ENCODE results near the gene PRG3. TPM values are rescaled to one million over a fixed set of nuclear protein-coding genes. Genes with fewer than 3 reads are reported as not detected.
A peak's percentile ranks its signal among the peaks of the same experiment; 100 is the strongest.

Gene PRG3
- total and polyA plus RNA-seq, 2 of the 13 experiments (the other 11 are each of a cell fraction or from before 2014, with no cell fraction given), result not detected

- no peak for TF ChIP-seq TERF1 (CRISPR knock-in tag; IDR thresholded peaks at IDR 0.05)
- TF ChIP-seq ZBTB10 (CRISPR knock-in tag; IDR thresholded peaks at IDR 0.05; ENCODE audit: borderline replicate concordance), result no peak
- TF ChIP-seq ZSCAN25 (CRISPR knock-in tag; IDR thresholded peaks at IDR 0.05), result 0 out of 2 replicates have a peak, but pooled peaks have one; percentile 10
- no peak for TF ChIP-seq SNAPC5 (CRISPR knock-in tag; IDR thresholded peaks at IDR 0.05; ENCODE audit: borderline replicate concordance)
- no peak for TF ChIP-seq ZNF207 (IDR thresholded peaks at IDR 0.05; ENCODE audit: borderline replicate concordance)
- peak in 1 of 2 experiments; percentile 72; a peak in 2 of 4 replicates for TF ChIP-seq ATF4 (CRISPR knock-in tag; IDR thresholded peaks at IDR 0.05)
- 0 out of 2 replicates have a peak, but pooled peaks have one; percentile 33 for TF ChIP-seq ZNF234 (CRISPR knock-in tag; conservative IDR thresholded peaks at IDR 0.05)
- no peak for TF ChIP-seq ONECUT2 (CRISPR knock-in tag; IDR thresholded peaks at IDR 0.05)
- 0 out of 2 replicates have a peak, but pooled peaks have one; percentile 26 for TF ChIP-seq ZNF501 (CRISPR knock-in tag; IDR thresholded peaks at IDR 0.05)
- no peak for TF ChIP-seq SMARCE1 (IDR thresholded peaks at IDR 0.05; ENCODE audit: borderline replicate concordance)
- no peak for TF ChIP-seq ZNF180 (CRISPR knock-in tag; IDR thresholded peaks at IDR 0.05; ENCODE audit: borderline replicate concordance, low read depth)
- TF ChIP-seq PAXIP1 (CRISPR knock-in tag; conservative IDR thresholded peaks at IDR 0.05), result no peak
- TF ChIP-seq ZMAT3 (CRISPR knock-in tag; conservative IDR thresholded peaks at IDR 0.05), result no peak
- no peak for TF ChIP-seq SYNCRIP (IDR thresholded peaks at IDR 0.05; ENCODE audit: insufficient read depth, low read depth, low read length)
- no peak for TF ChIP-seq CREB3 (CRISPR knock-in tag; IDR thresholded peaks at IDR 0.05)
- no peak for TF ChIP-seq ARHGAP35 (CRISPR knock-in tag; IDR thresholded peaks at IDR 0.05; ENCODE audit: borderline replicate concordance)
- TF ChIP-seq POLR2A (IDR thresholded peaks at IDR 0.05; ENCODE audit: insufficient read depth in 1 of 2, low read depth in 2 of 2, low read length in 2 of 2), result peak; percentile 47 to 58
- TF ChIP-seq NAIF1 (CRISPR knock-in tag; IDR thresholded peaks at IDR 0.05; ENCODE audit: borderline replicate concordance), result no peak
- no peak for TF ChIP-seq PRPF4 (IDR thresholded peaks at IDR 0.05; ENCODE audit: low read depth, low read length, poor library complexity, severe bottlenecking)
These were observed 45.4 kb downstream of the PRG3 start, which contains the start of gene SSRP1 (continued) for GRCh38 chr11:57335343-57336110.

Data from HepG2 (cell line).